GM19351 (cell line): ENCODE results near the gene ANAPC10.
A peak's percentile ranks its signal among the peaks of the same experiment; 100 is the strongest.
"Not testable (repeated sequence)": the region's sequence is repeated elsewhere in the genome, so short reads cannot be mapped to it uniquely, and the experiment has no call there.

Source experiments
- ATAC-seq: cut with Tn5 transposase; IDR thresholded peaks from one replicate; pipeline ENCODE4 v1.9.1; 2021; ENCODE audit warnings: mild to moderate bottlenecking, moderate library complexity; ENCODE audit not compliant: unreplicated experiment

The ANAPC10 gene

GRCh38 chr4:145097821-145098674 is at the start of gene ANAPC10, which contains the start of gene ABCE1:
ANAPC10 (minus strand) TSS chr4:145098196; CDS start chr4:145096099, 2,097 bp downstream.
ABCE1 (plus strand) TSS chr4:145098311; CDS start chr4:145104413, 6,102 bp downstream.
- ATAC-seq, result peak; percentile 74

- not testable (repeated sequence) for ATAC-seq
These were observed 38.2 kb upstream of the ANAPC10 start for GRCh38 chr4:145136219-145136618.

GRCh38 chr4:145132511-145133098 is 34.6 kb upstream of the ANAPC10 start:
- ATAC-seq, result peak; percentile 85

GRCh38 chr4:145131848-145132247 is 33.9 kb upstream of the ANAPC10 start:
- no peak for ATAC-seq

- no peak for ATAC-seq
These were observed 32.9 kb upstream of the ANAPC10 start for GRCh38 chr4:145130788-145131399.

- ATAC-seq, result no peak
These were observed 32.1 kb upstream of the ANAPC10 start for GRCh38 chr4:145130130-145130529.

- no peak for ATAC-seq
These were observed 27.4 kb upstream of the ANAPC10 start for GRCh38 chr4:145125396-145125795.

GRCh38 chr4:145108128-145108527 is 10.1 kb upstream of the ANAPC10 start:
- ATAC-seq, result no peak

- ATAC-seq, result no peak
These were observed 9.1 kb upstream of the ANAPC10 start for GRCh38 chr4:145107126-145107525.

GRCh38 chr4:145103496-145103895 is 5.5 kb upstream of the ANAPC10 start:
- ATAC-seq, result no peak

- ATAC-seq, result no peak
These were observed 4.6 kb upstream of the ANAPC10 start for GRCh38 chr4:145102619-145103018.

- no peak for ATAC-seq
These were observed 3.1 kb upstream of the ANAPC10 start for GRCh38 chr4:145101091-145101490.

GRCh38 chr4:145099653-145100052 is 1.7 kb upstream of the ANAPC10 start:
- ATAC-seq, result no peak

GRCh38 chr4:145098675-145099037 is 660 bp upstream of the ANAPC10 start:
- ATAC-seq, result peak; percentile 16

- peak; percentile 5 for ATAC-seq
These were observed 620 bp downstream of the ANAPC10 start for GRCh38 chr4:145097331-145097820.

- no peak for ATAC-seq
These were observed 4.4 kb downstream of the ANAPC10 start for GRCh38 chr4:145093638-145094037.

GRCh38 chr4:145090380-145090779 is 7.6 kb downstream of the ANAPC10 start:
- no peak for ATAC-seq

GRCh38 chr4:145083891-145084605 is 13.9 kb downstream of the ANAPC10 start:
- ATAC-seq, result no peak

- ATAC-seq, result no peak
These were observed 16.2 kb downstream of the ANAPC10 start for GRCh38 chr4:145081756-145082155.

- ATAC-seq, result no peak
These were observed 21.5 kb downstream of the ANAPC10 start for GRCh38 chr4:145076469-145076855.
